HG03139 (cell line): ENCODE data around the gene ADAP2.
A peak's percentile ranks its signal among the peaks of the same experiment; 100 is the strongest.
"Not testable (repeated sequence)": the region's sequence is repeated elsewhere in the genome, so short reads cannot be mapped to it uniquely, and the experiment has no call there.

Experiments used
- ATAC-seq: cut with Tn5 transposase; IDR thresholded peaks from one replicate; pipeline ENCODE4 v1.9.1; 2021; ENCODE audit not compliant: unreplicated experiment

The ADAP2 gene

GRCh38 chr17:30929081-30929633 lies 7.4 kb downstream of the ADAP2 start:
- ATAC-seq: no peak

GRCh38 chr17:30929861-30930260 lies 8.1 kb downstream of the ADAP2 start:
- ATAC-seq: not testable (repeated sequence)

DNA sequence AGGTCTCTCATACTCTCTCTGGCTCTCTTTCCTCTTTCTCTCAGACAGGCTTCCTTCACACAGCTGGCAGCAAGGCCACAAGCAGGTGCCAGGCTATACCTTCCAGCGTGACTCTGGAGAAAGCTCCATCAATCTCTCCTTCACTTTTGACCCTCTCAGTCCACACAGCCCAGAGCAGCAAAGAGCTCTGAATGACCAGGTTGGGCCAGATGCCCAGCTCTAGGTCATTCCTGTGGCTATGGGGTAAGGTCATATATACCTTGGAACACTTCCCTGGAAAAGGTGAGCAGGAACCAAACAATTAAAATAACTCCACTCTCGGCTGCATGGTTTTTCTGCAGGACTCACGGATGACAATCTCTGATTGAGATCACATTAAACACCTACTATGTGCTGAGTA lies 8.8 kb downstream of the ADAP2 start:
- ATAC-seq: no peak

DNA sequence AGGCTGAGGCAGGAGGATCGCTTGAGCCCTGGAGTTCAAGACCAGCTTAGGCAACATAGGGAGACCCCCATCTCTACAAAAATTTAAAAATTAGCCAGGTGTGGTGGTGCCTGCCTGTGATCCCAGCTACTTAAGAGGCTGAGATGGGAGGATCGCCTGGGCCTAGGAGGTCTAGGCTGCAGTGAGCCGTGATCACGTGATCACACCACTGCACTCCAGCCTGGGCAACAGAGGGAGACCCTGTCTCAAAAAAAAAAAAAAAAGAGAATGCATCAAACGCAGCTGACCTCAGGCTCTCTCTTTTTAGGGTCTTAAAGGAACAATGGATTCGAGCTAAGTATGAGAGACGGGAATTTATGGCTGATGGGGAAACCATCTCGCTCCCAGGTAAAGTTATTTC lies 9.8 kb downstream of the ADAP2 start:
- not testable (repeated sequence) for ATAC-seq

GRCh38 chr17:30933966-30934365 lies 12.2 kb downstream of the ADAP2 start:
- ATAC-seq: no peak

- ATAC-seq: no peak
Observed at GRCh38 chr17:30939051-30939689, 17.4 kb downstream of the ADAP2 start.

DNA sequence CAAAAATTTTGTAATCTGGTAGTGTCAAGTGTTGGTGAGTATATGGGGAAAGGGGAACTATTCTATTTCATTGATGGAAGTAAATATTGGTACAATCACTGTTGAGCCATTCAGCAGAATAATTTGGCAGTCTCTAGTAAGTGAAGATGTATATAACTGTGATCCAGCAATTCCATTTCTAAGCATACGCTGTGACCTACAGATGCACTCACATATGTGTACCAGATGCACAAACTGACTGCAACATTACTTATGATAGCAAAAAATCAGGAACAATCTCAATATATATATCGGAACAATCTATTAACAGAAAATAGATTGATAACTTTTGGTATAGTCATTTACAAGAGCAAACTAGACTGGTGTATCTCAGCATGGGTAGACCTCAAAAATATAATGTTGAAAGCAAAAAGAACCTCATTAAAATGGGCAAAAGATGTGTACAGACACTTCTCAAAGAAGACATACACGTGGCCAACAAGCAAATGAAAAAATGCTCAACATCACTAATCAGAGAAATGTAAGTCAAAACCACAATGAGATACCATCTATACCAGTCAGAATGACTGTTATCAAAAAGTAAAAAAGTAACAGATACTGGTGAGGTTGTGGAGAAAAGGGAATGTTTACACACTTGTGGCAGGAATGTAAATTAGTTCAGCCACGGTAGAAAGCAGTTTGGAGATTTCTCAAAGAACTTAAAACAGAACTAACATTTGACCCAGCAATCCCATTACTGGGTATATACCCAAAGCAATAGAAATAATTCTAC lies 20.7 kb downstream of the ADAP2 start:
- ATAC-seq: no peak

- no peak for ATAC-seq
Observed at GRCh38 chr17:30947796-30948195, 26.1 kb downstream of the ADAP2 start.

- ATAC-seq: no peak
Observed at GRCh38 chr17:30950189-30950588, 28.4 kb downstream of the ADAP2 start.

DNA sequence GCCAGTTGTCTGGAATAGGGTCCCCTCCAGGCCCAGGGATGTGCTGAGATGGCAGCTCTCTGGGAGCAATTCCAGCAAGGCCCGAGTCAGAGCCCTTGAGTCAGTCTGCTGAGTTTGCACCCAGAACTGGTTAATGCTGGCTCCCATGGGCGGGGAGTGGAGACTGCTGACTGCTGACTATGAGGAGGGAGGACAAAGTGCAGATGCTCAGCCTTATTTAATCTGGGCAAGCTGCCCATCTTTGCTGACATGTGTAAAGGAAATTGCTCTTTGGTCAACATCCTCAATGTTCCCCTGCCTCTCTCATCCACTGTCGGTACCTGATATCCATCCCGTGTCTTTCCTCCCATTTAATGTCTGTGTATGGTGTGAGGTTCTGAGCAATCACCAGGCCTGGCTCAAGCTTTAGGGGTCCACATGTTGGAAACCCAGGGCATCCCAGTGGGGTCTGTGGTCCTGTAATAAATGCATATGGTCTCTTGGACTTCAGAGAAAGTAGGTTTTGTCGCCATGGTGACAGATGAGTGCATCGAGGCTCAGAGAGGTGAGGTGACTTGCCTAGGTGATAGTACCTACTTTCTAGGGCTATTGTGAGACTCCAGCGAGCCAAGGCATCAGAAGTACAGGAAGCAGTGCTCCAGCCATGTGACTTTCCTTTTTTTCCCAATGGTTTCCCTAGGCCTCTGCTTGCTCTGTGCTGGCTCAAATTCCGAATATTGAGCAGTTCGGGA lies 29.1 kb downstream of the ADAP2 start:
- ATAC-seq: no peak

DNA sequence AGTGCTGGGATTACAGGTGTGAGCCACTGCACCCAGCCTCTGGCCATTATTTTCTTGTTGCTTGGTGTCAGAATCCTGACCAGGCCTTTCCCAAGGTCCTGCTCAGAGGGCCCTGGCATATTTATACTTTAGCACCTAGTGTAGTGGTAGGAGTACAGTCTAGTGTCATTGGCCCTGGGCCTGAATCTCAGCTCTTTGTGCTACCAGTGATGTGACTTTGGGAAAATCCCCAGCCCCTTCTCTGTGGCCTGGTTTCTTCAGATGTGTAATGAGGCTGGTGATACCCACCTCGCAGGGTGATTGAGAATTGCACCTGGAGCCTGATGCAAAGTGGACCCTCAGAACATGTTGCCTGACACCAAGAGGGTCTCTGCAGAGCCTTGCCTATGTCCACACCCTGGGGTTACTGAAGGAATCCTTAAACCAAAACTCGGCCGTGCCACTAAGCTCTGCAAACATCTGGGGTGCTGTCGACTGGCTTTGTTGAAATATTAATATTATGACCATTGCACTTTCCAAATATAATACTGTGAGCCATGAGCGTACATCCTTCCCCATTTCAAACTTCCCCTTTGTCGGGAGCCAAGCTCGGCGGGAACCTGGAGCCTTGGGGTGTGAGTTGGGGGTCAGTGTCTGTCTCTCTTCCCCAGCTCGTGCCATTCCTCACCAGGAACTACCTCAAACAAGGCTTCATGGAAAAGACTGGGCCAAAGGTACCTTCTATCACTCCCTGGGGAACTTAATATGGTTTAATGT lies 31.1 kb downstream of the ADAP2 start:
- no peak for ATAC-seq

DNA sequence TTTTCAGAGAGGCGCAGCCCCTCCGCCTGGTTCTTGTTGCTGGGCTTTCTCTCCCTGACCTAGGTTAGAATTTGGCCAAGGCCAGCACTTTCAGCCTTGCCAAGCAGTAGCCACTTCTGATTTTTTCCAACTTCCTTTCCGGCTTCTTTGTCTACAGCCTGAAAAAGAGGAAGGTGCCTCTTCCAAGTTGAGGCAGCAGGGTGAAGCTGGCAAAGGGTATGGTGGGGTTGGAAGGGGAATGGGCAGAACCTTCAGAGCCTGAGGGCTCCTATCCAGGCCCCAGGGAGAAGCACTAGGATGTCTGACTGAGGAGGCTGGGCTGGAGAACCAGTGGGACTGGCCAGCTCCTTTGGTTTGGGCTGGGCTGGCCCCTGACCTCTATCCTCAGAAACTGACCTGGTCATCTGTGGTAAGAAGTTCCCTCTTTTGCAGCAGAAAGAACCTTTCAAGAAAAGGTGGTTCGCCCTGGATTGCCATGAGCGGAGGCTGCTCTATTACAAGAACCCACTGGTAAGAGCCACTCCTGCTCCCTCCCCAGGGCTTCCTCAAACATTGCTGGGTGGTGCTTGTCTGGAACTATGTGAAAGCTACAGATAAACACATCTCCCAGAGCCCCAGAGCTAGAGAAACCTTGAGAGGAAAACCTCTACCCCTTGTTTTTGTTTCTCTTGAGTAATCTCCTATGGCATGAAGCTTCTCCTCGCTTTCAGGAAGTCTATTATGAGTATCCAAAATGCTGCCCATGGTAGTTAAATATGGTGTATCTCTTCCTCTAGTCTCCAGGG lies 32.5 kb downstream of the ADAP2 start:
- no peak for ATAC-seq

- ATAC-seq: no peak
Observed at GRCh38 chr17:30956764-30957374, 35.1 kb downstream of the ADAP2 start.

GRCh38 chr17:30957741-30958140 lies 36.0 kb downstream of the ADAP2 start:
- no peak for ATAC-seq

GRCh38 chr17:30958187-30958586 lies 36.4 kb downstream of the ADAP2 start:
- ATAC-seq: no peak

DNA sequence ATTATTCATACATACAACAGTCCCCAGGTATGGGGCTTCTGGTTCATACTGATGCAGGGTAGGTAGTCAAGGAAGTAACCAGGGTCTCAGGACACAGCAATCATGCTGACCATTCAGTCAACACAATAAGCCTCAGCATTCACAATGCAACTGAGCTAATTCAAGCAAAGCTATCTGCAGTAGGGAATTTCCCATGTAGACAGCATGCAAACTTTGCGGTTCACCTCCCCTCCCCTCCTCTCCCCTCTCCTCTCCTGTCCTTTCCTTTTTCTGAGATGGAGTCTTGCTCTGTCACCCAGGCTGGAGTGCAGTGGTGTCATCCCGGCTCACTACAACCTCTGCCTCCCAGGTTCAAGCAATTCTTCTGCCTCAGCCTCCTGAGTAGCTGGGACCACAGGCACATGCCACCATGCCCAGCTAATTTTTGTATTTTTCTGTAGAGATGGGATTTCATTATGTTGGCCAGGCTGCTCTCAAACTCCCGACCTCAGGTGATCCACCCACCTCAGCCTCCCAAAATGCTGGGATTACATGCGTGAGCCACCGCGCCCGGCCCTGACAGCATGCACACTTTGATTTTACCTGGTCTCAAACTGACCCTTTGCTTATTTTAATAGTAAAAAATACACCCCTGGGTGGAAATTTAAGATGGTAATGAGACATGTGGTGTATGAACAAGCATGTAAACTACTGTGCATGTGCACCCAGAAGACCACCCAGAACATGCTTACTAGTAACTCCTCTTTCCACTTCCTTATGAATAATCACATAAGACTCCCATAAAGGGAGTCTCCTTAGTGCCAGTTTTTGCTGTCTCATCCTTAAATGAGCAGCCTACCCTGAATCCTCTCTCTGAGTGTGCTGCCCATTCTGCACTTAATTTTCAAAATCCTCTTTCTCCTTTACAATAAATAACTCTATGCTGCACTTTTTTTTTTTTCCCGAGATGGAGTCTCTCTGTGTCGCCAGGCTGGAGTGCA lies 39.8 kb downstream of the ADAP2 start:
- peak; percentile 52 for ATAC-seq

DNA sequence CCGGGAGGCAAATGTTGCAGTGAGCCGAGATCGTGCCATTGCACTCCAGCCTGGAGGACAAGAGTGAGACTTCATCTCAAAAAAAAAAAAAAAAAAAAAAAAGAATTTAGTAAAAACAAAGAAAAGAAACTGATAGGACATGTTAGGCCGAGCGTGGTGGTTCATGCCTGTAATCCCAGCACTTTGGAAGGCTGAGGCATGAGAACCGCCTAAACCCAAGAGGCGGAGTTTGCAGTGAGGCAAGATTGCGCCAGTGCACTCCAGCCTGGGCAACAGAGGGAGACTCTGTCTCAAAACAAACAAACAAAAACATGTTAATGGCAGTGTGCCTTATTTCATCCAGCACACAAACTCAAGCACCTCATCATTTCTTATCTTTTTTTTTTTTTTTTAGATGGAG lies 42.6 kb downstream of the ADAP2 start:
- ATAC-seq: not testable (repeated sequence)

GRCh38 chr17:30964876-30965275 lies 43.1 kb downstream of the ADAP2 start:
- no peak for ATAC-seq

DNA sequence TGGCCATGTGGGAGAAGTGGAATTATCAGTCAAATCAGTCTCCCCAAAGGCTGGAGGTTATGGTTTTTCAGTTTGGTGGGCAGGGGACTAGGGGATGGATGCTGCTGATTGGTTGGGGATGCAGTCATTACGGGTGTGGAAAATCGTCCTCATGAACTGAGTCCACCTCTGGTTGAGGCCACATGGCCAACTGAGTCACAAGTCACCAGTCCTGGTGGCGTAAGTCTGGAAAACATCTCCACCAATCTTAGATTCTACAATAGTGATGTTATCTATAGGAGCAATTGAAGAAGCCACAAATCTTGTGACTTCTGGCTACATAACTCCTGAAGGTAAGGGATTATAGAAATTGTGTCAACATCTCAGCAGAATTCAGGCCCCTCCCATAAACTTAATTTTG lies 43.9 kb downstream of the ADAP2 start:
- ATAC-seq: no peak
